Measurements from ENCODE around the gene MAX.
"Not testable (repeated sequence)": the region's sequence is repeated elsewhere in the genome, so short reads cannot be mapped to it uniquely, and the experiment has no call there.

The MAX gene

GRCh38 chr14:65087835-65088234 is 14.5 kb downstream of the MAX start:
- H3K4me1 ChIP-seq (ENCODE audit: control insufficient read depth in 2 of 2, insufficient read depth in 2 of 2, low read length in 2 of 2) = peaks cover 12 to 17% of the 10 kb centered on the region in 2 donors
- not testable (repeated sequence) for H3K9me3 ChIP-seq (ENCODE audit: control insufficient read depth in 2 of 2, low read length in 2 of 2); H3K27me3 ChIP-seq (ENCODE audit: control insufficient read depth in 2 of 2, insufficient read depth in 2 of 2, low read length in 2 of 2); H3K4me3 ChIP-seq (ENCODE audit: low read length in 2 of 2); H3K27ac ChIP-seq (ENCODE audit: low read depth in 2 of 2, low read length in 2 of 2); H3K9ac ChIP-seq (ENCODE audit: low read depth in 1 of 2, low read length in 2 of 2)
- peaks cover 55 to 74% of the 10 kb centered on the region in 2 donors for H3K36me3 ChIP-seq (ENCODE audit: control insufficient read depth in 2 of 2, insufficient read depth in 2 of 2, low read length in 2 of 2)

- H3K36me3 ChIP-seq (ENCODE audit: control insufficient read depth in 2 of 2, insufficient read depth in 2 of 2, low read length in 2 of 2) = peaks cover 48 to 71% of the 10 kb centered on the region in 2 donors
- H3K27me3 ChIP-seq (ENCODE audit: control insufficient read depth in 2 of 2, insufficient read depth in 2 of 2, low read length in 2 of 2); H3K4me3 ChIP-seq (ENCODE audit: low read length in 2 of 2); H3K27ac ChIP-seq (ENCODE audit: low read depth in 2 of 2, low read length in 2 of 2); H3K9ac ChIP-seq (ENCODE audit: low read depth in 1 of 2, low read length in 2 of 2); H3K9me3 ChIP-seq (ENCODE audit: control insufficient read depth in 2 of 2, low read length in 2 of 2): not testable (repeated sequence)
- H3K4me1 ChIP-seq (ENCODE audit: control insufficient read depth in 2 of 2, insufficient read depth in 2 of 2, low read length in 2 of 2) = peaks cover 15 to 16% of the 10 kb centered on the region in 2 donors
Observed at GRCh38 chr14:65086686-65087085, 15.6 kb downstream of the MAX start.

- no peak overlapping the region for H3K27ac ChIP-seq (ENCODE audit: low read depth in 2 of 2, low read length in 2 of 2)
- peaks cover 48 to 62% of the 10 kb centered on the region in 2 donors for H3K36me3 ChIP-seq (ENCODE audit: control insufficient read depth in 2 of 2, insufficient read depth in 2 of 2, low read length in 2 of 2)
- H3K4me3 ChIP-seq (ENCODE audit: low read length in 2 of 2) = no peak overlapping the region
- no peak overlapping the region for H3K9ac ChIP-seq (ENCODE audit: low read depth in 1 of 2, low read length in 2 of 2)
- no peaks in the 10 kb centered on the region for H3K9me3 ChIP-seq (ENCODE audit: control insufficient read depth in 2 of 2, low read length in 2 of 2)
- no peaks in the 10 kb centered on the region for H3K27me3 ChIP-seq (ENCODE audit: control insufficient read depth in 2 of 2, insufficient read depth in 2 of 2, low read length in 2 of 2)
- H3K4me1 ChIP-seq (ENCODE audit: control insufficient read depth in 2 of 2, insufficient read depth in 2 of 2, low read length in 2 of 2) = peaks cover 26 to 27% of the 10 kb centered on the region in 2 donors
Observed at GRCh38 chr14:65084554-65085505, 17.5 kb downstream of the MAX start.

GRCh38 chr14:65082930-65083329 is 19.4 kb downstream of the MAX start:
- peaks cover 26 to 28% of the 10 kb centered on the region in 2 donors for H3K4me1 ChIP-seq (ENCODE audit: control insufficient read depth in 2 of 2, insufficient read depth in 2 of 2, low read length in 2 of 2)
- no peak overlapping the region for H3K9ac ChIP-seq (ENCODE audit: low read depth in 1 of 2, low read length in 2 of 2)
- no peaks in the 10 kb centered on the region for H3K9me3 ChIP-seq (ENCODE audit: control insufficient read depth in 2 of 2, low read length in 2 of 2)
- H3K27me3 ChIP-seq (ENCODE audit: control insufficient read depth in 2 of 2, insufficient read depth in 2 of 2, low read length in 2 of 2) = no peaks in the 10 kb centered on the region
- no peak overlapping the region for H3K4me3 ChIP-seq (ENCODE audit: low read length in 2 of 2)
- H3K36me3 ChIP-seq (ENCODE audit: control insufficient read depth in 2 of 2, insufficient read depth in 2 of 2, low read length in 2 of 2) = peaks cover 33 to 50% of the 10 kb centered on the region in 2 donors
- H3K27ac ChIP-seq (ENCODE audit: low read depth in 2 of 2, low read length in 2 of 2) = peak overlapping the region; percentile 43 to 86

GRCh38 chr14:65080960-65081747 is 21.2 kb downstream of the MAX start:
- H3K4me1 ChIP-seq (ENCODE audit: control insufficient read depth in 2 of 2, insufficient read depth in 2 of 2, low read length in 2 of 2) = peaks cover 26 to 28% of the 10 kb centered on the region in 2 donors

DNA sequence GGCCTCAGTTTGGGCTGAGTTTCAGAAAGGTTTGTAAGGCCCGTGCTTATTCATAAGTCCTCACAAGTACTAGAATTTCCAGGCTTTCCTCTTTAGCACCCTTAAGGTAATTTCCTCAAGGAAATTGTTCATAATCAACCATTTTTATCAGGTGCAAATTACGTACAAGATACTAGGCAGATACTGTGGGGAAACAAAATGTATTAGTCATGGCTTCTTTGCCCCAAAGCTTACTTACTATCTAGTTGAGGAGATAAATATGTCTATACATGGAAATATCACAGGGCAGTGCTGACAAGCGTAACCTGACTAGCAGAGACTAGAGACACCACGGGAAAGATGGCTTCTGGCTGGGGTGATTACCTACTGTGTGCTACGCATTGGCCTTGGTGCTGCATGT is 22.5 kb downstream of the MAX start:
- no peak overlapping the region for H3K4me3 ChIP-seq (ENCODE audit: low read length in 2 of 2)
- no peaks in the 10 kb centered on the region for H3K9me3 ChIP-seq (ENCODE audit: control insufficient read depth in 2 of 2, low read length in 2 of 2)
- peaks cover 38 to 46% of the 10 kb centered on the region in 2 donors for H3K36me3 ChIP-seq (ENCODE audit: control insufficient read depth in 2 of 2, insufficient read depth in 2 of 2, low read length in 2 of 2)
- peaks cover 26 to 29% of the 10 kb centered on the region in 2 donors for H3K4me1 ChIP-seq (ENCODE audit: control insufficient read depth in 2 of 2, insufficient read depth in 2 of 2, low read length in 2 of 2)
- peak overlapping the region in 1 of 2 donors; percentile 3 for H3K27ac ChIP-seq (ENCODE audit: low read depth in 2 of 2, low read length in 2 of 2)
- no peaks in the 10 kb centered on the region for H3K27me3 ChIP-seq (ENCODE audit: control insufficient read depth in 2 of 2, insufficient read depth in 2 of 2, low read length in 2 of 2)
- no peak overlapping the region for H3K9ac ChIP-seq (ENCODE audit: low read depth in 1 of 2, low read length in 2 of 2)

More at GRCh38 chr14:65080960-65081747, 21.2 kb downstream of the MAX start:
- peak overlapping the region; percentile 71 to 86 for H3K27ac ChIP-seq (ENCODE audit: low read depth in 2 of 2, low read length in 2 of 2)
- peaks cover 38 to 51% of the 10 kb centered on the region in 2 donors for H3K36me3 ChIP-seq (ENCODE audit: control insufficient read depth in 2 of 2, insufficient read depth in 2 of 2, low read length in 2 of 2)
- no peaks in the 10 kb centered on the region for H3K9me3 ChIP-seq (ENCODE audit: control insufficient read depth in 2 of 2, low read length in 2 of 2)
- no peaks in the 10 kb centered on the region for H3K27me3 ChIP-seq (ENCODE audit: control insufficient read depth in 2 of 2, insufficient read depth in 2 of 2, low read length in 2 of 2)
- peak overlapping the region in 1 of 2 donors; percentile 11 for H3K4me3 ChIP-seq (ENCODE audit: low read length in 2 of 2)
- peak overlapping the region in 1 of 2 donors; percentile 32 for H3K9ac ChIP-seq (ENCODE audit: low read depth in 1 of 2, low read length in 2 of 2)

- peaks cover 38 to 45% of the 10 kb centered on the region in 2 donors for H3K36me3 ChIP-seq (ENCODE audit: control insufficient read depth in 2 of 2, insufficient read depth in 2 of 2, low read length in 2 of 2)
- H3K27ac ChIP-seq (ENCODE audit: low read depth in 2 of 2, low read length in 2 of 2) = peak overlapping the region in 1 of 2 donors; percentile 3
- no peak overlapping the region for H3K9ac ChIP-seq (ENCODE audit: low read depth in 1 of 2, low read length in 2 of 2)
- no peaks in the 10 kb centered on the region for H3K27me3 ChIP-seq (ENCODE audit: control insufficient read depth in 2 of 2, insufficient read depth in 2 of 2, low read length in 2 of 2)
- H3K4me1 ChIP-seq (ENCODE audit: control insufficient read depth in 2 of 2, insufficient read depth in 2 of 2, low read length in 2 of 2) = peaks cover 30 to 35% of the 10 kb centered on the region in 2 donors
- no peaks in the 10 kb centered on the region for H3K9me3 ChIP-seq (ENCODE audit: control insufficient read depth in 2 of 2, low read length in 2 of 2)
- no peak overlapping the region for H3K4me3 ChIP-seq (ENCODE audit: low read length in 2 of 2)
Observed at GRCh38 chr14:65079201-65079600, 23.1 kb downstream of the MAX start.

GRCh38 chr14:65077318-65077717 is 25.0 kb downstream of the MAX start:
- H3K27ac ChIP-seq (ENCODE audit: low read depth in 2 of 2, low read length in 2 of 2) = no peak overlapping the region
- H3K27me3 ChIP-seq (ENCODE audit: control insufficient read depth in 2 of 2, insufficient read depth in 2 of 2, low read length in 2 of 2) = no peaks in the 10 kb centered on the region
- H3K36me3 ChIP-seq (ENCODE audit: control insufficient read depth in 2 of 2, insufficient read depth in 2 of 2, low read length in 2 of 2) = peaks cover 33 to 35% of the 10 kb centered on the region in 2 donors
- no peak overlapping the region for H3K9ac ChIP-seq (ENCODE audit: low read depth in 1 of 2, low read length in 2 of 2)
- no peak overlapping the region for H3K4me3 ChIP-seq (ENCODE audit: low read length in 2 of 2)
- H3K9me3 ChIP-seq (ENCODE audit: control insufficient read depth in 2 of 2, low read length in 2 of 2) = no peaks in the 10 kb centered on the region
- H3K4me1 ChIP-seq (ENCODE audit: control insufficient read depth in 2 of 2, insufficient read depth in 2 of 2, low read length in 2 of 2) = peaks cover 39 to 47% of the 10 kb centered on the region in 2 donors

- peaks cover 32 to 33% of the 10 kb centered on the region in 2 donors for H3K36me3 ChIP-seq (ENCODE audit: control insufficient read depth in 2 of 2, insufficient read depth in 2 of 2, low read length in 2 of 2)
- no peak overlapping the region for H3K4me3 ChIP-seq (ENCODE audit: low read length in 2 of 2)
- no peak overlapping the region for H3K27ac ChIP-seq (ENCODE audit: low read depth in 2 of 2, low read length in 2 of 2)
- no peaks in the 10 kb centered on the region for H3K27me3 ChIP-seq (ENCODE audit: control insufficient read depth in 2 of 2, insufficient read depth in 2 of 2, low read length in 2 of 2)
- H3K9ac ChIP-seq (ENCODE audit: low read depth in 1 of 2, low read length in 2 of 2) = no peak overlapping the region
- peaks cover 34 to 50% of the 10 kb centered on the region in 2 donors for H3K4me1 ChIP-seq (ENCODE audit: control insufficient read depth in 2 of 2, insufficient read depth in 2 of 2, low read length in 2 of 2)
- H3K9me3 ChIP-seq (ENCODE audit: control insufficient read depth in 2 of 2, low read length in 2 of 2) = no peaks in the 10 kb centered on the region
Observed at GRCh38 chr14:65075628-65076325, 26.5 kb downstream of the MAX start.
